Large intestine (tissue), 12 donors: ENCODE results near the gene OR10R2. TPM values are rescaled to one million over a fixed set of nuclear protein-coding genes. Genes with fewer than 3 reads are reported as not detected.
"Not testable (repeated sequence)": the region's sequence is repeated elsewhere in the genome, so short reads cannot be mapped to it uniquely, and the experiment has no call there.

Experiments
- DNase-seq, 2 donors: peaks; one replicate each; pipeline versions ENCODE4 v3.0.0 to v3.0.0-alpha.2; 2013
- H3K27ac ChIP-seq: one replicate; pipeline ENCODE4 v1.5.1; 2013; ENCODE audit warnings: low read length
- H3K27me3 ChIP-seq: 2 replicates; pipeline ENCODE4 v1.6.1; 2013; ENCODE audit warnings: low read length; ENCODE audit not compliant: control insufficient read depth, insufficient read depth
- H3K36me3 ChIP-seq: 2 replicates; pipeline ENCODE4 v1.6.1; 2013; ENCODE audit warnings: low read length; ENCODE audit not compliant: control insufficient read depth, insufficient read depth
- H3K4me1 ChIP-seq: one replicate; pipeline ENCODE4 v1.6.1; 2013; ENCODE audit warnings: low read length; ENCODE audit not compliant: control insufficient read depth, insufficient read depth
- H3K4me3 ChIP-seq: one replicate; pipeline ENCODE4 v1.5.1; 2013; ENCODE audit warnings: low read length
- H3K9me3 ChIP-seq: one replicate; pipeline ENCODE4 v1.6.1; 2013; ENCODE audit warnings: mild to moderate bottlenecking, low read depth, low read length, moderate library complexity; ENCODE audit not compliant: control insufficient read depth
- WGBS: methylation state at CpG from one replicate; pipeline ENCODE4 v1.1.5; 2013; ENCODE audit warnings: low lambda C conversion rate; ENCODE audit not compliant: insufficient coverage; 5-methylcytosine and 5-hydroxymethylcytosine counted together
- long read RNA-seq, 11 donors: transcript quantifications; one replicate each; lab custom pipeline, GENCODE V29; 2026
- polyA plus RNA-seq: library from polyadenylated mRNA; unstranded; fragments of 120-200 nt; gene quantifications from one replicate; pipeline ENCODE4 v1.2.1, GENCODE V29; 2013

The OR10R2 gene
- polyA plus RNA-seq, result not detected
- long read RNA-seq, donor 1, result 0 reads
- long read RNA-seq, donor 2, result 0 reads
- long read RNA-seq, donor 3, result 0 reads
- long read RNA-seq, donor 4, result 0 reads
- long read RNA-seq, donor 5, result 0 reads
- long read RNA-seq, donor 6, result 0 reads
- long read RNA-seq, donor 7, result 0 reads
- long read RNA-seq, donor 8, result 0 reads
- long read RNA-seq, donor 9, result 0 reads
- long read RNA-seq, donor 10, result 0 reads
- long read RNA-seq, donor 11, result 0 reads

GRCh38 chr1:158471920-158472319 lies at the start of gene OR10R2:
Gene OR10R2, plus strand, starts transcription at chr1:158472220. Its CDS starts 106 bp downstream, at chr1:158472326.
- H3K36me3 ChIP-seq, result no peaks in the 10 kb centered on the region
- DNase-seq, result no peak
- H3K4me1 ChIP-seq, result no peaks in the 10 kb centered on the region
- H3K4me3 ChIP-seq, result no peak within 1 kb of the TSS
- no peak within 1 kb of the TSS for H3K27ac ChIP-seq
- no peaks in the 10 kb centered on the region for H3K27me3 ChIP-seq
- H3K9me3 ChIP-seq, result no peaks in the 10 kb centered on the region

GRCh38 chr1:158425027-158425426 lies 47.0 kb upstream of the OR10R2 start:
- no peaks in the 10 kb centered on the region for H3K27me3 ChIP-seq
- no peaks in the 10 kb centered on the region for H3K9me3 ChIP-seq
- H3K36me3 ChIP-seq, result no peaks in the 10 kb centered on the region
- DNase-seq, result no peak
- no peaks in the 10 kb centered on the region for H3K4me1 ChIP-seq
- no peak overlapping the region for H3K4me3 ChIP-seq
- H3K27ac ChIP-seq, result no peak overlapping the region

- H3K4me1 ChIP-seq, result no peaks in the 10 kb centered on the region
- H3K4me3 ChIP-seq, result no peak within 1 kb of the TSS
- WGBS, result no CpG with 5 or more reads among the region's 1 CpG
These were observed 45.9 kb upstream of the OR10R2 start, which contains the start of gene OR10K2 for GRCh38 chr1:158426137-158426536. Gene OR10K2, minus strand, starts transcription at chr1:158426237. Its CDS starts 5,371 bp downstream, at chr1:158420866.

GRCh38 chr1:158430163-158430562 lies 41.9 kb upstream of the OR10R2 start:
- H3K27me3 ChIP-seq, H3K4me3 ChIP-seq, H3K36me3 ChIP-seq, DNase-seq, H3K4me1 ChIP-seq, H3K27ac ChIP-seq, H3K9me3 ChIP-seq: not testable (repeated sequence)
- no CpG with 5 or more reads among the region's 3 CpGs for WGBS

More at GRCh38 chr1:158426137-158426536, 45.9 kb upstream of the OR10R2 start, which contains the start of gene OR10K2:
- Histone ChIP-seq H3K36me3 (no peaks in the 10 kb centered on the region), H3K27me3 (no peaks in the 10 kb centered on the region), H3K27ac (no peak within 1 kb of the TSS), H3K9me3 (no peaks in the 10 kb centered on the region)
- no peak for DNase-seq

GRCh38 chr1:158434741-158435140 lies 37.3 kb upstream of the OR10R2 start:
- Histone ChIP-seq H3K27me3 (no peaks in the 10 kb centered on the region), H3K36me3 (no peaks in the 10 kb centered on the region), H3K4me3 (no peak overlapping the region), H3K9me3 (no peaks in the 10 kb centered on the region), H3K4me1 (no peaks in the 10 kb centered on the region), H3K27ac (no peak overlapping the region)
- no peak for DNase-seq
- 57% methylated on average over 1 of the region's 3 CpGs for WGBS

GRCh38 chr1:158445376-158445775 lies 26.6 kb upstream of the OR10R2 start:
- 100% methylated on average over 1 of the region's 4 CpGs for WGBS
- H3K9me3 ChIP-seq, result no peaks in the 10 kb centered on the region
- H3K27ac ChIP-seq, result no peak overlapping the region
- H3K27me3 ChIP-seq, result no peaks in the 10 kb centered on the region
- no peaks in the 10 kb centered on the region for H3K4me1 ChIP-seq
- no peaks in the 10 kb centered on the region for H3K36me3 ChIP-seq
- no peak overlapping the region for H3K4me3 ChIP-seq
- DNase-seq, result no peak

- no peak for DNase-seq
- WGBS, result no CpG with 5 or more reads among the region's 1 CpG
- Histone ChIP-seq H3K36me3 (no peaks in the 10 kb centered on the region), H3K27me3 (no peaks in the 10 kb centered on the region), H3K4me3 (no peak overlapping the region), H3K4me1 (no peaks in the 10 kb centered on the region), H3K27ac (no peak overlapping the region), H3K9me3 (no peaks in the 10 kb centered on the region)
These were observed 17.5 kb upstream of the OR10R2 start for GRCh38 chr1:158454537-158454936.

GRCh38 chr1:158457246-158457645 lies 14.8 kb upstream of the OR10R2 start:
- Histone ChIP-seq H3K4me1 (no peaks in the 10 kb centered on the region), H3K9me3 (no peaks in the 10 kb centered on the region), H3K4me3 (no peak overlapping the region), H3K27me3 (no peaks in the 10 kb centered on the region), H3K27ac (no peak overlapping the region), H3K36me3 (no peaks in the 10 kb centered on the region)
- DNase-seq, result no peak

GRCh38 chr1:158458263-158458662 lies 13.8 kb upstream of the OR10R2 start:
- no peak for DNase-seq
- no peaks in the 10 kb centered on the region for H3K36me3 ChIP-seq
- no peaks in the 10 kb centered on the region for H3K27me3 ChIP-seq
- H3K4me3 ChIP-seq, result no peak overlapping the region
- no peaks in the 10 kb centered on the region for H3K4me1 ChIP-seq
- H3K27ac ChIP-seq, result no peak overlapping the region
- no peaks in the 10 kb centered on the region for H3K9me3 ChIP-seq

GRCh38 chr1:158461534-158461933 lies 10.5 kb upstream of the OR10R2 start, which contains the start of gene OR10K1:
Gene OR10K1, plus strand, starts transcription at chr1:158461834. Its CDS starts 3,728 bp downstream, at chr1:158465562.
- DNase-seq, result no peak
- H3K36me3 ChIP-seq, result no peaks in the 10 kb centered on the region
- no peak within 1 kb of the TSS for H3K4me3 ChIP-seq
- H3K27me3 ChIP-seq, result no peaks in the 10 kb centered on the region
- H3K4me1 ChIP-seq, result no peaks in the 10 kb centered on the region
- WGBS, result no CpG with 5 or more reads among the region's 2 CpGs
- no peaks in the 10 kb centered on the region for H3K9me3 ChIP-seq
- H3K27ac ChIP-seq, result no peak within 1 kb of the TSS

- no peaks in the 10 kb centered on the region for H3K4me1 ChIP-seq
- no peak overlapping the region for H3K27ac ChIP-seq
- WGBS, result no CpG with 5 or more reads among the region's 2 CpGs
- H3K27me3 ChIP-seq, result no peaks in the 10 kb centered on the region
- H3K36me3 ChIP-seq, result no peaks in the 10 kb centered on the region
- no peak overlapping the region for H3K4me3 ChIP-seq
- no peak for DNase-seq
- no peaks in the 10 kb centered on the region for H3K9me3 ChIP-seq
These were observed 13.4 kb downstream of the OR10R2 start for GRCh38 chr1:158485455-158485854.
